Stimulated activated CD8-positive, alpha-beta memory T cell treated with anti-CD3 and anti-CD28 coated beads, Interleukin-7, amount 100 ng/mL, for 4 hours (primary cell): ENCODE data around the gene HAPLN3.
"Not testable (repeated sequence)": the region's sequence is repeated elsewhere in the genome, so short reads cannot be mapped to it uniquely, and the experiment has no call there.

Source experiments
- DNase-seq, 2 donors: peaks; one replicate each; pipeline ENCODE4 v3.0.0-alpha.2; 2020; ENCODE audit warnings: low read depth in 2 of 2

HAPLN3 gene, protein sequence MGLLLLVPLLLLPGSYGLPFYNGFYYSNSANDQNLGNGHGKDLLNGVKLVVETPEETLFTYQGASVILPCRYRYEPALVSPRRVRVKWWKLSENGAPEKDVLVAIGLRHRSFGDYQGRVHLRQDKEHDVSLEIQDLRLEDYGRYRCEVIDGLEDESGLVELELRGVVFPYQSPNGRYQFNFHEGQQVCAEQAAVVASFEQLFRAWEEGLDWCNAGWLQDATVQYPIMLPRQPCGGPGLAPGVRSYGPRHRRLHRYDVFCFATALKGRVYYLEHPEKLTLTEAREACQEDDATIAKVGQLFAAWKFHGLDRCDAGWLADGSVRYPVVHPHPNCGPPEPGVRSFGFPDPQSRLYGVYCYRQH

DNA sequence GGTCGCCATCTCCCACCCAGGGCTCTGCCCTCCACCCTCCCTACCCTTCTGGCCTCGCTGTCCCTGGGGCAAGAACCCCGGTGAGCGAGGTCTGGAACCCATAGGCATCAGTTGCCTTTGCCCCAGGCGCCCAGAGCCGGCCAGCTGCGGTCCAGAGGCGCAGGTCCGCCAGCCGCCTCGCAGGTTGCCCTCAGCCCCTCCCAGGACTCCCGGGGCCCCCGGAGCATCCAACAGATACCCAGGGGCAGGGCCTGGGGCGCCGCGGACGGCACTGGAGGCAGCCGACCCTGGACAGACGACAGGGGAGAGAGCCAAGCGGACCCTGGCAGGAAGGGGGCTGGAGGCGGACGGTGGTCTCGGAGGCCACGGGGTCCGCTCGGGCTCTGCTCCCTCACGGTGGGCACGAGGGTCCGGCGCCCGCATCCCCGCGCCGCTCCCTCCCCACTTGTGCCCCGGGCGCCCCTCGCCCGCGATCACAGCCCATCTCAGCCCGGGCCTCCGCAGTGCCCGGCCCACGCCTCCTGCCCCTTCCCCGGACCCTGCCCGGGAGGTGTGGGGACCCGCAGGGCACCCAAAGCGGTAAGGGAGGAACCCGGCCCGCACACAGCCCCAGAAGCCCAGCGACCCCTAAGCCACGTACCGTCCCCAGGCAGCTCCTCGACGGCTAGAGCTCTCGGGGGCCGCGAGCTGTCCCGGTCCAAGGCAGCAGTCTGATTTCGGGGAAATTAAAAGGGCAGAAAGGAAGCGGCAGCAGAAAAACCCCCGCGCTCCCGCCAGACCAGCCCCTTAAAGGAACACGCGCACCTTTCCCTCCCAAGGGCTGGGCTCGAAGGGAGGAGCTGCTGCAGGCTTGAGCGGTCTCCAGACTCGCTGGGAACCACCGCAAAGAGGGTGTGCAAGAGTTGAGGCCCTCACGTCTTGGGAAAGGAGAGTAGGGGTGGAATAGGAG is at the start of gene HAPLN3:
Gene HAPLN3, minus strand, starts transcription at position 726 of the 949 bp plus-strand sequence. CDS start 8,246 bp downstream, outside the sequence.
- peak; percentile 37 to 52 for DNase-seq

GRCh38 chr15:88940110-88940675 is 44.8 kb upstream of the HAPLN3 start:
- DNase-seq = no peak

GRCh38 chr15:88939486-88939806 is 44.1 kb upstream of the HAPLN3 start:
- DNase-seq = no peak

DNA sequence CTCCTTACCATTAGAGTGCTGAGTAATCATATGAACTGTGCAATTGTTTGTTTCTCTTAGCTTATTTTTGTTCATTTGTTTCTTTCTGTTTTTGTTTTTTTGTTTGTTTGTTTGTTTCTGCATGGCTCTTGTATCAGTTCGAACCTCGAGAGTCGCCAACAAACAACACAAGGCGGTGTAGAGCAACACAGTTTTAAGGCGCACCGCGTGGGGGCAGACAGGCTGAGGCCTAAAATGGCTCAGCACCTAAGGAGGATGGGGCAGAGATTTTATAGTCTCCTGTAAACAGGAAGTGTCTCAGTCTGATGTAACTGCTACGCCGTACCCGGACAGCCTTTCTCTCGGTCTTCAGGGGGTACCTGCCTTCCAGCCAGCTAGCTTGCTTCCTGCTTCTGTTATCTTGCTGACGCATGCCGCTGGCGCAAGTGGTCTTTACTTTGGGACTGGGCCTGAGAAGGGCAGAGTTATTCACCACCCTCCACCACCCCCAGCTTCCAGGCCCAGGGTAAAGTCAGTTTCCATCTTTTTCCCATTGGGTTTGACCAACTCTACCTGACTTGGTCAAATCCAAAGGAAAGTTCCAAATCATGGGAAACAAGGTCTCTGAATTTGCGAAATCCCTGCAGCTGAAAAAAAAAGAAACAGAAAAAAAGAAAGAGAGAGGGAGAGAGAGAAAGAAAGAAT is 43.6 kb upstream of the HAPLN3 start:
- DNase-seq = no peak

DNA sequence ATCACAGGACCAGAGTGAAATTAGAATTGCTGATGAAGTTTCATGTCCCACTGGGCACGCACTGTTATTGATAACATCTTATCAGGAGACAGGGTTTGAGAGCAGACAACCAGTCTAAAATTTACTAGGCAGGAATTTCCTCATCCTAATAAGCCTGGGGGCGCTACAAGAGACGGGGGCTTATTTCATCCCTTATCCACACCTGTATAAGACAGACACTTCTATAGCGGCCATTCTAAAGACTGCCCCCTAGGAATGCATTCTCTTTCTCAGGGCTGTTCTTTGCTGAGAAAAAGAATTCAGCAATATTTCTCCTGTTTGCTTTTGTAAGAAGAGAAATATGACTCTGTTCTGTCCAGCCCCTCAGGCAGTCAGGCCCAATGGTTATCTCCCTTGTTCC is 39.1 kb upstream of the HAPLN3 start:
- not testable (repeated sequence) for DNase-seq

GRCh38 chr15:88932875-88933330 is 37.6 kb upstream of the HAPLN3 start:
- no peak for DNase-seq

DNA sequence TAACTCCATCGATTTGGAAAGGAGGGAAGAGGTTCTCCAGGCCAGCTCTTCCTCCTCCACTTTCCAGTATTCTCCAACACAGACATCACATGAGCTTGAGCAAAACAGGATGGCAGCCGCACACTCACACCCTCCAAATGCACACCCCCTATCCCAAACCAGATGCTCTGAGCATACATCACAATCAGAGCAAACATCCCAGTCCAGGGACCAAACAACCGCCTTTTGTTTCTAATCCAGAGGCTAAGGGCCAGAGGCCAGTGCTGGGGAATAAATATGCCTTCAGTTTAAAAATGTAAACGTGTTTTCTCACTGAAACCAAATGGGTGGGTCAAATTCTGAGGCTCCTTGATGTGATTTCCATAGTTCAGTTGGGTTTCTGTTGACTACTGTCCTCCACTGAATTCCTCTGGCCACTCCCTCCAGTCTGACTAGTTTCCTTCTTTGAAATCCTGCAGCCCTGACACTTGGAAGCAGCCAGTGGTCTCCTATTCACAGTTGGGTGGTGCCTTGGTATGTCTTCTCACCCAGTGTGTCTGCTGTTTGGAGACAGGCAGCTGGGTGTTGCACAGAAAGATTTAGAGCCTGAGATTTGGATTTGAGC is 37.0 kb upstream of the HAPLN3 start:
- DNase-seq = no peak

GRCh38 chr15:88930579-88930978 is 35.2 kb upstream of the HAPLN3 start:
- no peak for DNase-seq

GRCh38 chr15:88929358-88930098 is 34.2 kb upstream of the HAPLN3 start:
- DNase-seq = not testable (repeated sequence)

GRCh38 chr15:88928192-88928591 is 32.8 kb upstream of the HAPLN3 start:
- DNase-seq = not testable (repeated sequence)

- DNase-seq = not testable (repeated sequence)
Observed at GRCh38 chr15:88925648-88926047, 30.3 kb upstream of the HAPLN3 start.

GRCh38 chr15:88920892-88921435 is 25.6 kb upstream of the HAPLN3 start:
- DNase-seq = not testable (repeated sequence)

- no peak for DNase-seq
Observed at GRCh38 chr15:88920186-88920891, 25.0 kb upstream of the HAPLN3 start.

DNA sequence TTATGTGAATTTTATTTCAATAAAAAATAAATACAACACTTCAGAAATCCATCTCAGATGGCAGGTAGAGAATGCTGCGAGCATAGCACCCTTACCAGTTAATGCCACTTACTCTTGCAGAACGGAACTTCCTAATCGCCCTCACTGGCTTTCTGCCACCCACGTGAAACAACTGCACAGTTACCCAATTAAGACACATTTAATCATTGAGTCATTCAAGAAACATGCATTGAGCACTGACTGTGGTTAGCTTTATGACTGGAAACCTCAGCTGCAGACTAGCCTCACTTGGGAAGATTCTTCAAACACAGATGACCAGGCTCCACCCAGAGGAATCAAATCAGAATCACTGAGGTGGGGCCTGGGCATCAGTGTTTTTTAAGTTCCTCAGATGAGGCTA is 23.4 kb upstream of the HAPLN3 start:
- no peak for DNase-seq

DNA sequence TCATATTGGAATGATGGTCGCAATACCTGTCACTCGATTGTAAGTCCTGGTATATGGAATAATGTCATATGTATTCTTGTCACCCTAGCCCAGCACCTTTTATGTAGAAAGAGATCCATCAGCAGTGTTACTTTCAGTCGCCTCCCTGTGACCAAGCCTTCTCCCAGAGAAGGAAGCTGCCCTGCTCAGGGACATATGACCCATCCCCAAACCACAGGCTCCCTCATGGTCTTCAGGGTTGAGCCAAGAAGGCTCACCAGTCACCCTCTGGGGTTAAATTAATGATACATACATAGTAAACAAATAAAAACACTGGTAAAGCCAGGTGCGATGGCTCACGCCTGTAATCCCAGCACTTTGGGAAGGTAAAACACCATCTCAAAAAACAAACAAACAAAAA is 22.4 kb upstream of the HAPLN3 start:
- no peak for DNase-seq

DNA sequence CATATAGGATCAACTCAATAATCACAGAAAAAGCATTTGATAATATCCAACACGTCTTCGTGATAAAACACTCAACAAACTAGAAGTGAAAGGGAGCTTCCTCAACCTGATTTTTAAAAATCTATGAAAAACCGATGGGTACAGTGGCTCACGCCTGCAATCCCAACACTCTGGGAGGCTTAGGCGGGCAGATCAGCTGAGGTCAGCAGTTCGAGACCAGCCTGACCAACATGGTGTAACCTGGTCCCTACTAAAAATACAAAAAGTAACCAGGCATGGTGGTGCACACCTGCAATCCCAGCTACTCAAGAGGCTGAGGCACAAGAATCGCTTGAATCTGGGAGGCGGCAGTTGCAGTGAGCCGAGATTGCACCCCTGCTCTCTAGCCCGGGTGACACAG is 20.0 kb upstream of the HAPLN3 start:
- DNase-seq = no peak

DNA sequence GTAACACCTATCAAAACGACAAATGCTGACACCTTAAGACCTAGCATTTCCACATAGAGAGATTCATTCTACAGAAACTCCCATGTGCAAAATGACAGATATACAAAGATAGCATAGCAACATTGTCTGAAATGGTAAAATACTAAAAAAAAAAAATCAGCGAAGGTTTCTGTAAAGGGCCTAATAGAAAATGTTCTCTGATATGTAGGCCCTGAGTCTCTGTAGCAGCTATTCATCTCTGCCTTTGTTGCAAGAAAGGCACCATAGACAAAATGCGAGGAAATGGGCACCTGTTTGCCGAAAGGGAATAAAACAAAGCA is 18.5 kb upstream of the HAPLN3 start:
- DNase-seq = no peak

DNA sequence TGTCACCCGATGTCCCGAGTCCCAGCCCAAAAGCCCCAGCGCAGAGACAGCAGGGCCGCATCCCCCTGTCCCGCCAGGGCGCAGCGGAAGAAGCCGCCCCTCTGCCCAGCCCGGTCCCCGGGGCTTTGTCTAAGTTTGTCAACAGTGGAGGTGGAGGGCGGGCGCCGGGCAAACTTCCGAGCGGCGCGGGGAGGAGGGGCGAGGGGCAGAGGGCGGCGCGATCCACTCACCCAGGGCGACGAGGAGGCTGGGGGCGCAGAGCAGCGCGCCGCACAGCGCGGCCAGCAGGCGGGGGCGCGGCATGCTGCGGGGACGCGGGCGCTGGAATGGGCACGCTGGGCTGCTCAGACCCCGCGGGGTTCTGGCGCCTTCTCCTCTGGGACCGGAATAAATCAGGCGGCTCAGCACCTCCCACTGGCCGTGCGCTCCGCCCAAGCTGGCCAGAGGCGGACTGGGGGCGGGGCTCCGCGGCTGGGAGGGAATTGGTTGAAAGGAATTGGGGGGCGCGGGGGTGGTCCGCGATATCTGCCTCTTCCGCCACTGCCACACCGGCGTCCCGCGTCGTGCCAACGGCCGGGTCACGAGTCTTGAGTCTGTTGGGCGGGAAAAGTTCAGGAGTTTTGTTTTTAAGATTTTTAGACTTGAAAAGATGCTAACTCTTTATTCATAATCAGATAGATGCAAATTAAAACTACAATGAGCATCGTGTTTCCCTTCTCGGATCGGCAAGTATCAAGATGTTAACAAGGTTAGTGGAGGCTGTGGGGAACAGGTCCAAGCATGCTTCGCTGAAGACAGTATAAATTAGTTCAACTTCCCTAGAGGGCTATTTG is 17.9 kb upstream of the HAPLN3 start, which contains the start of gene MFGE8:
Gene MFGE8, minus strand, starts transcription at position 363 of the 833 bp plus-strand sequence. Its CDS starts 60 bp downstream, at position 303.
- DNase-seq = peak; percentile 38 to 57

DNA sequence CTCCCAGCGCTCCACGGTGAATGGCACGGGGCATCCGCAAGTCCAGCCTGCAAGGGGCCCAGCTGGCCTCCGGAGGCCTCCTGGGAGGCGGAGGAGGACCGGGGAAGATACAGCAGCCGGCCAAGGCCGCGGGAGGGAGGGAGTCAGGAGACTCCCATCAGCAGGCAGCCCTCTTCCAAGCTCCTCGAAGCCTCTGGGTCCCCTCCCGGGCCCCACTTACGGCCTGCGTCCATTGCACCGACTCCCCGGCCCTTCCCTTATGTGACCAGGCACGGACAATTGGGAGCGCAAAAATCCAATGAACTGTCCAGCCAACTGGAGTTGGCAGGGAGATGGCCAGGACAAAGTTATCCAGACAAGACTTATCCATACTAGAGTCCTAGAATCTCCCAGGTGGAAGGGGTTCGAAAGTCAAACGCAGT is 17.2 kb upstream of the HAPLN3 start:
- no peak for DNase-seq
